ENCODE results near the gene ELN. TPM values are rescaled to one million over a fixed set of nuclear protein-coding genes. Genes with fewer than 3 reads are reported as not detected.
"Not testable (repeated sequence)": the region's sequence is repeated elsewhere in the genome, so short reads cannot be mapped to it uniquely, and the experiment has no call there.

ELN gene
- polyA plus RNA-seq, 1 experiment, result 619 TPM

DNA sequence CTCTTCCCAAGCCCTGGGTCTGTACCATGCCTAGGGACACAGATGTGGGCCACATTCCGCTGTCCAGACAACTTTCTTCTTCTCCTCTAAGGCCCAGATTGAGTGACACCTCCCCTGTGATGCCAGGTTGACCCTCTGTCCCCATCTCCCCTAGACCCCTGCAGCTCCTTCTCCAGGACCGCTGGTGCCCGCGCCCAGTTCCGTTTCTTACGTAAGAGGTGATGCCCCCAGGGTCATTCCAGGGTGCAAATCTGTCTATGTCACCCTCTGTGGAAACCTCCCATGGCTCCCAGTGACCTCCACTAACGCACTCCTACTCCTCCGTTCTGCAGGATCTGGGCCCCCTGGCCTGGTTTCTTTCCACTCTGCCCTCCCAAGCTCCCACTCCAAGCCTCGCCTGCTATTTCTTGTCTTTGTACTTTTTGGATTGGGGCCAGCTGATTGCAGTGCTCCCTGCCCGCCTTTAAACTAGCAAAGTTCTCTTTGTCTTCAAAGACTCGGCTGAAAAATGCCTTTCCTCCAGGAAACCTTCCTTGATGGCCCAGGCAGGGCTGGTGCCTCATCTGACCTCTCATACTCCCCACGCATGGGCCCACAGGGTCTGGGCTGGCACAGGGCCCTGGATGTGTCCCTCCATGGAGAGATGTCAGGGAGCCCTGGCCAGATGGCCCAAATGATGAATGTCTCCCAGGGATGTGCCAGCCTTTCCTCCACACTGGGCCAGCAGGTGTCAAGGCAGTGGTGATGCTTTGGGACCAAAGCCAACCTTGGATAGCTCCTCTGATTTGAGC lies 21.3 kb upstream of the ELN start:
- ChIA-PET POLR2A (no interaction called here), CTCF (interaction anchor here (0.9 to 1.1 kb wide), 3 partner anchors 11 to 20 kb away, joined by 3 to 8 read pairs (median 5); no protein-coding TSS in a partner anchor)
- Histone ChIP-seq H3K27me3 (ENCODE audit: control insufficient read depth, insufficient read depth, low read length) (no peaks in the 10 kb centered on the region), H3K36me3 (ENCODE audit: control insufficient read depth, insufficient read depth, low read length) (no peaks in the 10 kb centered on the region), H3K4me3 (ENCODE audit: low read depth, low read length) (no peak overlapping the region)
- DNase-seq (ENCODE audit: low read depth), result no peak
- TF ChIP-seq, protein P1, sequence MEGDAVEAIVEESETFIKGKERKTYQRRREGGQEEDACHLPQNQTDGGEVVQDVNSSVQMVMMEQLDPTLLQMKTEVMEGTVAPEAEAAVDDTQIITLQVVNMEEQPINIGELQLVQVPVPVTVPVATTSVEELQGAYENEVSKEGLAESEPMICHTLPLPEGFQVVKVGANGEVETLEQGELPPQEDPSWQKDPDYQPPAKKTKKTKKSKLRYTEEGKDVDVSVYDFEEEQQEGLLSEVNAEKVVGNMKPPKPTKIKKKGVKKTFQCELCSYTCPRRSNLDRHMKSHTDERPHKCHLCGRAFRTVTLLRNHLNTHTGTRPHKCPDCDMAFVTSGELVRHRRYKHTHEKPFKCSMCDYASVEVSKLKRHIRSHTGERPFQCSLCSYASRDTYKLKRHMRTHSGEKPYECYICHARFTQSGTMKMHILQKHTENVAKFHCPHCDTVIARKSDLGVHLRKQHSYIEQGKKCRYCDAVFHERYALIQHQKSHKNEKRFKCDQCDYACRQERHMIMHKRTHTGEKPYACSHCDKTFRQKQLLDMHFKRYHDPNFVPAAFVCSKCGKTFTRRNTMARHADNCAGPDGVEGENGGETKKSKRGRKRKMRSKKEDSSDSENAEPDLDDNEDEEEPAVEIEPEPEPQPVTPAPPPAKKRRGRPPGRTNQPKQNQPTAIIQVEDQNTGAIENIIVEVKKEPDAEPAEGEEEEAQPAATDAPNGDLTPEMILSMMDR (IDR thresholded peaks at IDR 0.05; ENCODE audit: insufficient read depth, low read depth, low read length), result no peak

DNA sequence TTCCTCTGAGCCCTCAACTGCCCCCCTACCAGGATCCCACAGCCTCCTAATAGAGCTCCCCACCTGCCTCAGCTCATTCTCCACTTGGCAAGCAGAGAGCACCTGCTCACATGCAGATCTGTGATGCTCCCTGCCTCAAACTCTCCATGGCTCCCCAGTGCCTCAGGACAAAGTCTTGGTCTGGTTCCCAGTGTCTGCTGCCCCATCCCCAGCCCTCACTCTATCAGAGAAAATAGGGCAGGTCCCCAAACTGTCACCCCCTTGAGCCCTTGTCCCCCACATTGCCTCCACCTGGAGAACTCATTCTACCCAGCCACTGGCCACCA lies 20.8 kb upstream of the ELN start:
- ChIA-PET POLR2A (no interaction called here), CTCF (interaction anchor here (1.1 kb wide), 1 partner anchor 12 kb away, joined by 3 read pairs; no protein-coding TSS in a partner anchor)
- DNase-seq (ENCODE audit: low read depth), result no peak

DNA sequence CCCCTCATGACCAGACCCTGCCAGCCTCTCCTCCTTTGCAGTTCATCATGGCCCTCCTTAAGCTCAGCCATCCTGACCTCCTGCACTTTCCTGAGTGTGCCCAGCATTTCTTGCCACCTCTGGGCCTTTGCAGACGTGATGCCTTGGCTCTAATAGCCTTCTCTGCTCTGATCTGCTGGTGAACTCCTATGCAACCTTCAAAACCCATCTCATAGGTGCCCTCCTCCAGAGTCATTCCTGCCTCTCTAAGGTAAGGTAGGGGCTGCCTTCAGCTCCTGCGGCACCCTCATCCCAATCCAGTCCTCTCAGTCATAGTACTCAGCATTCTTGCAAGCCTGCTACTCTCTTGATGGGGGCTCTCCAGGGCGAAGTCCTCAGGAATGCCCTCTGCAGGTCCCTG lies 19.3 kb upstream of the ELN start:
- DNase-seq (ENCODE audit: low read depth), result no peak
- CTCF ChIA-PET, result interaction anchor here (1.2 to 1.6 kb wide), 3 partner anchors 13 to 18 kb away, joined by 3 to 6 read pairs (median 5); no protein-coding TSS in a partner anchor
- POLR2A ChIA-PET, result no interaction called here
- no peaks in the 10 kb centered on the region for H3K27me3 ChIP-seq (ENCODE audit: control insufficient read depth, insufficient read depth, low read length)
- H3K36me3 ChIP-seq (ENCODE audit: control insufficient read depth, insufficient read depth, low read length), result no peaks in the 10 kb centered on the region
- TF ChIP-seq, protein P1 (IDR thresholded peaks at IDR 0.05; ENCODE audit: insufficient read depth, low read depth, low read length), result no peak
- no peak overlapping the region for H3K4me3 ChIP-seq (ENCODE audit: low read depth, low read length)

More for the DNA sequence above, 20.8 kb upstream of the ELN start:
- TF ChIP-seq, protein P1 (IDR thresholded peaks at IDR 0.05; ENCODE audit: insufficient read depth, low read depth, low read length), result no peak
- H3K27me3 ChIP-seq (ENCODE audit: control insufficient read depth, insufficient read depth, low read length), result no peaks in the 10 kb centered on the region
- no peak overlapping the region for H3K4me3 ChIP-seq (ENCODE audit: low read depth, low read length)
- H3K36me3 ChIP-seq (ENCODE audit: control insufficient read depth, insufficient read depth, low read length), result no peaks in the 10 kb centered on the region

DNA sequence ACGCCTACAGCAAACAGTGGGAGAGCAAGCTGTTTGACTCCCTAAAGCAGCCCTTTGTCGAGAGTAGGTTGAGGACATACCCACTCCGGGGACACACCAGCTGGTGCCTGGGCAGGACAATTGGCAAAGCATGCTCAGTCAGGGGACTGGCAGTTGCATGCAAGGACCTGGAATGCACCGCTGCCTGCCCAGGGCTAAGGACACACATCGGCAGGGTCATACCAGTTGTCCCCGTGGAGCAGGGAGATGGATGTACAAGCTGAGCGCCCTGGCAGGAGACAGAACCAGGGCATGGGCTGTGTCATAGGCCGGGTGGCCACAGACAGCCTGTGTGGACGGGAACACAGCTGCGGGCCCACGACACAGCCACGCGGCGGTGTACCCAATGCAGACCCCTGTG lies 18.3 kb upstream of the ELN start:
- CTCF ChIA-PET, result interaction anchor here (1.5 to 1.6 kb wide), 2 partner anchors 14 to 17 kb away, joined by 3 to 6 read pairs; no protein-coding TSS in a partner anchor

DNA sequence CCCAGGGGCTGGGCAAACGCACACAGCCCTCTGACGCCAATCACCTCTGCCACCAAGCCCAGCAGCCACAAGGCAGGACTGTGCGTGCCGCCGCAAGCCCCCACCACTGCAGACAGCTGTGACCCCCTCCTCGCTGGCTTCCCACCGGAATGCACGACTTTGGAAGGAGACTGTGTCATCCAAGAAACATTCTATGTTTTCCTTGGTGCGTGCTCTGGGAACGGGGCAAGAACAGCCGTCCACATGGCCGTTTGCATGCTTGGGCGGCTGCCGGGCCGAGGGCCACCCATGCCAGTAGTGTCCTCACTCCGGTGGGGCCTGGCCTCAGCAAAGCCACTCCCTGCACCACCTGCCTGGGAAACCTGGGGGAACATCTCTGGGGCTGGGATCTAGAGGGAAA lies 17.6 kb upstream of the ELN start:
- peak; percentile 65 for DNase-seq (ENCODE audit: low read depth)
- Histone ChIP-seq H3K4me3 (ENCODE audit: low read depth, low read length) (no peak overlapping the region), H3K36me3 (ENCODE audit: control insufficient read depth, insufficient read depth, low read length) (no peaks in the 10 kb centered on the region), H3K27me3 (ENCODE audit: control insufficient read depth, insufficient read depth, low read length) (no peaks in the 10 kb centered on the region)
- POLR2A ChIA-PET, result no interaction called here
- CTCF ChIA-PET, result interaction anchor here (1.5 to 1.6 kb wide), 2 partner anchors 15 to 16 kb away, joined by 3 to 6 read pairs; no protein-coding TSS in a partner anchor
- TF ChIP-seq, protein P1 (IDR thresholded peaks at IDR 0.05; ENCODE audit: insufficient read depth, low read depth, low read length), result no peak

More for the DNA sequence above, 18.3 kb upstream of the ELN start:
- Histone ChIP-seq H3K27me3 (ENCODE audit: control insufficient read depth, insufficient read depth, low read length) (no peaks in the 10 kb centered on the region), H3K36me3 (ENCODE audit: control insufficient read depth, insufficient read depth, low read length) (no peaks in the 10 kb centered on the region), H3K4me3 (ENCODE audit: low read depth, low read length) (no peak overlapping the region)
- TF ChIP-seq, protein P1 (IDR thresholded peaks at IDR 0.05; ENCODE audit: insufficient read depth, low read depth, low read length), result no peak
- DNase-seq (ENCODE audit: low read depth), result no peak
- POLR2A ChIA-PET, result no interaction called here

DNA sequence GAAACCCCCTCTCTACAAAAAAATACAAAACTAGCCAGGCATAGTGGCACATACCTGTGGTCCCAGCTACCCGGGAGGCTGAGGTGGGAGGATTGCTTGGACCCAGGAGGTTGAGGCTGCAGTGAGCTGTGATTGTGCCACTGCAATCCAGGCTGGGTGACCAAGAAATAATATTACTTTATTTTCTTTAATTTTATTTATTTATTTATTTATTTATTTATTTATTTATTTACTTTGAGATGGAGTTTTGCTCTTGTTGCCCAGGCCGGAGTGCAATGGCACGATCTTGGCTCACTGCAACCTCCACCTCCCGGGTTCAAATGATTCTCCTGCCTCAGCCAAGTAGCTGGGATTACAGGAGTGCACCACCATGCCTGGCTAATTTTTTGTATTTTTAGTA lies 16.6 kb upstream of the ELN start:
- H3K4me3 ChIP-seq (ENCODE audit: low read depth, low read length); H3K27me3 ChIP-seq (ENCODE audit: control insufficient read depth, insufficient read depth, low read length); POLR2A ChIA-PET; DNase-seq (ENCODE audit: low read depth); H3K36me3 ChIP-seq (ENCODE audit: control insufficient read depth, insufficient read depth, low read length): not testable (repeated sequence)
- CTCF ChIA-PET, result interaction anchor here (1.6 kb wide), 1 partner anchor 15 kb away, joined by 7 read pairs; no protein-coding TSS in a partner anchor
